HG03558 (cell line): ENCODE results near the gene SREBF2.

Experiments
- ATAC-seq: cut with Tn5 transposase; IDR thresholded peaks from one replicate; pipeline ENCODE4 v1.9.1; 2021; ENCODE audit warnings: moderate number of reproducible peaks; ENCODE audit not compliant: unreplicated experiment; ENCODE audit errors: extremely low read depth

Gene SREBF2

DNA sequence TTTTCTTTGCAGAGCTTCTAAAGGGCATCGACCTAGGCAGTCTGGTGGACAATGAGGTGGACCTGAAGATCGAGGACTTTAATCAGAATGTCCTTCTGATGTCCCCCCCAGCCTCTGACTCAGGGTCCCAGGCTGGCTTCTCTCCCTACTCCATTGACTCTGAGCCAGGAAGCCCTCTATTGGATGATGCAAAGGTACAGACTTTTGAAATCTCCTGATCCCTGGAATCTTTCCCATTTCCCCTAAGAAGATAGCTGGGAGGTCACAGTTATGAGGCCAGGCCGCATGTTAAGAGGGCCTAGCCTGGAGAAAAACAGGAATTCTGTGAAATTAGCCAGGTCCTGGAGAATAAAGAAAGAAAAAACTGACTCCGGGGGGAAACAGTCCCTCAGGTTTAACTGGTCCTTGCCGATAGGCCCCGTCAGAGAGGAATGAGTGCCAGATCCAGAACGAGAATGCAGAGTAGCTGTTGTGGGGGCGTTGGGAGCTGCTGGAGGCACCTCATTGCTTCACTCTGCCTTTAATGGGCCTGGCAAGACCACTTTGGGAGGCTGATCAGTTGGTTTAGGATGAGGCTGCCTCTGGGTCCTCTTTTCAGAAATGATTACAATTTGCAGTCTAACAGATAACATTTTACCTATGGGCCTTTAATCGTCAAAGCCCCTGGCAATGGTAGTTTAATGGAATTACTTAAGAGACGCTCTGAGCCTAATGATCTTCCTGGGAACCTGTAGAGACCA lies 42.8 kb downstream of the SREBF2 start:
- no peak for ATAC-seq

DNA sequence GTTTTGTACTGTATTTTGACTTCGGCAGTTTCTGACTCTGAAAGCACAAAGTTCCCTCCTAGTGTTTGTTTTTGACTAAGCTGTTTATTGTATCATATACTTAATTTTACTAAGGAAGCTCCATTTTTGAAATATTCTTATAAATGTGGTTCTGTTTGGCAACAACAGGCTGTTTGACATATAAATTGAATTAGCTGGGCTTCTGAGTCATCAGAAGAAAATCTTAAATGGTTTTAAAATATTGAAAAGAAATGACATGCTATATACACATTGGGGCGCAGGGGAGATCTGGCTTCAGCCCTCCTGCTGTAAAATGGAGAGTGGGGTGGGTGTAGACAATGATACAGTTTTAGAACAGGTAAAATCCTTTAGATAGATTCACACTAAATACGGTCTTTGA lies 43.4 kb downstream of the SREBF2 start:
- ATAC-seq, result no peak

DNA sequence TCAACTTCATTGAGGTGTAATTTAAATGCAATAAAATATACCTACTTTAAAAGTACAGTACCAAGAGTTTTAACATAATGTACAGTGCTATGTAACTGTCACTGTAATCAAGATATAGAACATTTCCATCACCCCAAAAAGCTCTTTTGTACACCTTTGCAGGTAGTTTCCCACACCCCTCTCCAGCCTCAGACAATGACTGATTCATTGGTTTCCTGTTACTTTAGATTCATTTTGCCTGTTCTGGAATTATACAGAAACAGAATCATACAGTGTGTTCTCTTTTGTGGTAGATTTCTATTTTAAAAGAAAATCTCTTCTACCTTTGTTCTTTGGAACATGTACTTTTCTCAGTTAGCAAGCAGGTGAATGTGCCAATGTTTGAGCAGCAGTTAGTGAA lies 43.8 kb downstream of the SREBF2 start:
- ATAC-seq, result no peak

DNA sequence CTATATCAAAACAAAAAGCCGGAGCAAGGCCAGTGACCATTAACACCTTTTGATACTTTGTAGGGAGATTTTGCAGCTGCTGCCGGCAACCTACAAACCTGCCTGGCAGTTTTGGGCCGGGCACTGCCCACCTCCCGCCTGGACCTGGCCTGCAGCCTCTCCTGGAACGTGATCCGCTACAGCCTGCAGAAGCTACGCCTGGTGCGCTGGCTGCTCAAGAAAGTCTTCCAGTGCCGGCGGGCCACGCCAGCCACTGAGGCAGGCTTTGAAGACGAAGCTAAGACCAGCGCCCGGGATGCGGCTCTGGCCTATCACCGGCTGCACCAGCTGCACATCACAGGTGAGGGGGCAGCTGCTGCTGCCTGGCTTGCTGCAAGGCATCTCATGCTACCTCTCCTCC lies 47.7 kb downstream of the SREBF2 start:
- no peak for ATAC-seq

DNA sequence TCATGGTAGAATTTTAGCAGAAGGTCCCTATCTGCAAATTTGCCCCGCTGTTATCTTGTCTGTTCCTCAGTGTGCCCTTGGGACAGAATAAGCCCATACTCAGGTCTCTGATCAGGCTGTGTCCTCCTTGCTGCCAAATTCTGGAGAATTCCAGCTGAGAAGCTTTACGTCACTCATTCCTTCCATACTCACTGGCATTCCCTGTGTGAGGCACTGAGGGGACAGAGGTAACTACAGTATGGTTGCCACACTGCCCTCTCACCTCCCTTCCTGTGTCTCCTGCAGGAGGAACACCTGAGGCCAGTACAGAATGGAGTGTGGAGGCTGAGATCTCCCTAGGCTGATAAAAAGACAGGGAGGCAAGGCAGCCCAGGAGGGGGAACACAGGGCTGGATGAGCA lies 50.5 kb downstream of the SREBF2 start:
- no peak for ATAC-seq

DNA sequence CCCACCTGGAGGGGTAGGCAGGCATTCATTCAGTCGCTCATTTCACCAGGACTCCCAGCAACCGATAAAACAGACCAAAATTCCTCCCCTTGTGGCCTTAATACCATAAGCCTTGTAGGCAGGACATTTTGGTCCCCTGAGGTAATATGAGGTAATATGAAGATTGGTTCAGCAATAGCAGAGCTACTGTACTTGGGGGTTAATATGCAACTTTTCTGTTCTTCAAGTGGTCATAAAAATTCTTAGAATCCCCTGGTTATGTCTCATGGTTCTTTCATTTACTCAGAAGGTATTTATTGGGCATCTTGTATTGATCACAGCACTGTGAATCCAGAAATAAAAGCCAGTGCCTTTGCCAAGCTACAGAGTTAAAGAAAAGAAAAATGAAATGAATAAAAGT lies 52.2 kb downstream of the SREBF2 start:
- ATAC-seq, result no peak

DNA sequence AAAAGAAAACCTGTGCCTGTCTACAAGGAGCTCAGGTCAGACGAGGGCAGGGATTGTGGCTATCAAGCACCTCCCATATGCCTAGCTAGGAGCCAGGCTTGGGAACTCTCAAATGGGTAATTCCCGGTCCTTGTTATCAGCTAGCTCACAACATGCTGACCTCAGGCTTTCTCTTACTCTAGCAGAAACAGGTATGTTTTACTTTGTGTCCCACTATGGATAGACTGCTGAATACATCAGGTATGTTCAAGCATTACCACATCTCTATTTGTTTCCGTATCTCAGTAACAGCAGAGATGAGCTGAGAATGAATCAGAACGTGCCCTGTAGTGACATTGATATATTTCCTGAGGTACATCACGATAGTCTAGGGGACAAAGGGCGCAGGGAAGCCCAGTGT lies 52.6 kb downstream of the SREBF2 start:
- ATAC-seq, result no peak

DNA sequence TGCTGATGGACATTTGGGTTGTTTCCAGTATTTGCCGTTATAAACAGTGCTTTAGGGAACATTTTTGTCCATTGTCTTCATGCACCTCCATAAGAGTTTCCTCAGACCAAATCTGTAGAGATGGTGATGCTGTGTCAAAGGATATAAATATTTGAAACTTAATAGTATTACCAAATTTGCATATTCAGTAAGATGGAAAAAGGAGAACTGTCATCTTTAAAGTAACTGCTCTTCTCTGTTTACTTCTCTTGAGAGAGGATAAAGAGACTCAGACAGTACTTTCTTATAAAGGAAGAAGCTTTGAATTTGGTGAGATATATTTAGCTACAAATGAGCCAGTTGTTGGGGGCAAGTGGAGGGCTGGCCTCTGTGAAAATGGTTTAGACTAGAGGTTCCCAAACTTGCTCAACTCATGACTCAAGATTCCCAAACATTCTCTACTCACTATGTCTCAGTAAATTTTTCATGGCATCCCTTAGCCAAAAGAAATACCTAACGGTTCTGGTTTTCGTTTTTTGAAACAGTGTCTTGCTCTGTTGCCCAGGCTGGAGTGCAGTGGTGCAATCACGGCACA lies 55.8 kb downstream of the SREBF2 start:
- no peak for ATAC-seq

DNA sequence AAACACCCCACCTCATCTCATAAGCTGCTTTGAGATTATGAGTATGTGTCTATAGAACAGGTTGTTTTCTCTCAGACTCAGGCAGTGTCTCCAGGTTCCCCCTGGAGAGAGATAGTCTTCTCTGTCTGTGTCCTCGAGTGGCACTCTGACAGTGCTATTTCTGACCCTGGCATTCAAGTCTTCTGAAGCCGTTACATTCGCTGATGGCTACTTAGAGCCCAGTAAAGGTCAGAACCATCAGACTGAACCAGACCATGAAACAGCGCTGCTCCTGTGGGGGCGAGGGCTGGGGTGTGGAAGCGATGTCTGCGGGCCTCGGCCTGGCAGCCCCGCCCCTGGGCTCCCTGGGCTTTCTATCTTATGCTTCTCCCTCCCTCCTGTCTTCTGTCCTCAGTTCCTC lies 58.5 kb downstream of the SREBF2 start:
- no peak for ATAC-seq

DNA sequence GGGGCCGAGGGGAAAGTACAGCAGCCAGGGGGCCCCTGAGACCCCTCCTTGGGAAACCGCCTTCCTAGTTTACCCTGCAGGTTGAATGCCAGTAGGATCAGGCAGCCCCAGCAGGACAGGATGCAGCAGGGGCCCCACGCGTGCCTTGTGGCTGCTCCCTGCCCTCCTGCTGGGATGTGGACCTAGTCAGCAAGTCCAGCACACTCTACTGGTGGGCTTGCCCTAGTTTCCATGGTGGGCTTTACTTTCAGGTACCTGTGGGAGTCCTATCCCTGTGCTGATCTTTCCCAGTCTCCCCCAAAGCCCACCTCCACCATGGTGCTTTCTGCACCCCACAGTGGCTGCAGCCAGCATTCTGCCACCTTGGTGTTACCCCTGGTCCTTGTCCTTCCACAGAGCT lies 59.8 kb downstream of the SREBF2 start:
- no peak for ATAC-seq

DNA sequence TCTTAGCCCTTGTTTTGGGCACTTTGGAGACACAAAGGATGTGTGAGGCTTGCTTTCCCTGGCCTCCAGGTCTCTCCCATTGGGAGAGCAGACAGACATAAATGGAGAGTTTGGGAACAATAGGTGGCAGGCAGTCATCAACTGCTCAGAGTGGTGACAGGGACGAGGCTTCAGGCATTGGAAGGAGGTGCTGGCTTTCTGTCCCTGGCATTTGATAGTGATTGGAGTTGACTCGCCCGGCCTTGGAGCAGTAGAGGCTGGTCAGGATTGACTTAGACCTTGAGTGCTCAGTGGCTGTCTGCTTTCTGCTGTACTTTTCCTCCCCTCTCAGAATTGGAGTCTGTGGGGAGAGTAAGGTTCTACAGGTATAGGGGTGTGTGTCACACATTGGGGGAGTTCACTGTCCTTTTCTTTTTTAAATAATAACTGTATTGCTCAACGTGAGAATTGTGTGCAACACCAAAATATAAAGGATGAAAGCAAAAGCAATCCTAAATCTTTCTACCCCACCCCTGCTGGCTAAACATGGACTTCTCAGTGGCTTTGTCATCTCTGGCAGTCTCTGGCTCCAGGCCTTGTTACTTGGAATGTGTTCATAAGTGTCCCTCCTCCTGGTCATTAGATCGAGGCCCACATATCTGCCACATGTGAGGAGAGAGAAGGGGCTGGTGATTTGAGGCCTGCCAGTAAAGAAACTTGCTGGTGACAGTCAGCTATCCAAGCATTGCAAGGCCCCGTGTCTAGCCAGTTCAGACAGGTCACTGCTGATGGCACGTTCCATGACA lies 60.9 kb downstream of the SREBF2 start:
- ATAC-seq, result no peak

DNA sequence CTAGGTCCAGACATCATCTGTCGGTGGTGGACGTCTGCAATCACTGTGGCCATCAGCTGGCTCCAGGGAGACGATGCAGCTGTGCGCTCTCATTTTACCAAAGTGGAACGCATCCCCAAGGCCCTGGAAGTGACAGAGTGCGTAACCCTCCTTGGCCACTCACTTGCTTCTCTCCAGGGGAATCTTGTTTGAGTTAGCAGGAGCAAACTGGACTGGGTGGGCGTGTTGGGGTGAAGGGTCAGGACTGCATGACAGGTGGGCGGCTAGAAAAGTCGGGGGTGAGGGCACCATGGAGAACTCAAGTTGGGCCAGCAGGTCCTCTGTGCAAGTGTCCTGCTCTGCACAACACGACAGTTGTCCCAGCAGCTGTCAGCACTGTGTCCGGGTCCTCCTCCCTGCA lies 65.7 kb downstream of the SREBF2 start:
- no peak for ATAC-seq

DNA sequence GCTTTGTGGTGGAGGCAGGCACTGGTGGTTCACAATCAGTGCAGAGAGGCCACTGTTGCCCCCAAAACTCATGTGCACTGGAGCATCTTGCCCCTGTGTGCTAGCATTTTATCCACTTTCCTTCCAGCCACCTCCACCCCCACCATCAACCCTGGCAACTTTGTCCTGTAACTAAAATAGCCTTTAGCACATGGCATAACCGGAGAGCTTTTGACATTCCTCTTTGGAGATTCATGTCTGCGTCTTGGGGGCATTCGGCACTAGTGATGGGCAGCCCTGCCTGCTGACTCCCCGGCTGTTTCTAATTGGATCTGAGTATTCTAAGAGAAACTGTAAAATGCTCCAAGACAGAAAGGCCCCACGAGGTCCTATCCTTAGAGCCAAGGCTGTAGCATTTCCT lies 66.2 kb downstream of the SREBF2 start:
- ATAC-seq, result no peak

DNA sequence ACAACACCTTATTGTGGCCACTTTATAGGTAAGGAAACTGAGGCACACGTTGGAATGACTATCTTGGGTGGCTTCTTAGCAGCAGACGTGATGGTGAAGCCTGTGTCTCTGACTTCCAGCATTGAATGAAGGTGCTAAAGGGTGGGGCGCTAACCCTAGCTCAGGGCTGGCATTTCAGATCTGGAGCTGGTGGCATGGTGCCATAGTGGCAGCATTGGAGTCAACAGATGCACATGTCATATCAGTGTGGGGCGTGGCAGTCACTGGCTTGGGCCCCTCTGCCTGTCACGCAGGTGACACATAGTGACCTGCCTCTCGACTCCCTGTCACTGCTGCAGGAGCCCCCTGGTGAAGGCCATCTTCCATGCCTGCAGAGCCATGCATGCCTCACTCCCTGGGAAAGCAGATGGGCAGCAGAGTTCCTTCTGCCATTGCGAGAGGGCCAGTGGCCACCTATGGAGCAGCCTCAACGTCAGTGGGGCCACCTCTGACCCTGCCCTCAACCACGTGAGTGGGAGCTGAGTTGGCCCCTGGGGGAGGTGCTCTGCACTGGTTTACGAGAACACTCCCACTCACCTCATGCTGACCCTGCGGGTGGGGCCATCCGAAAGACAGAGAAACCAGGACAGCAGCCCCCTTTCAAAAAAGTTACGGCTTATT lies 67.2 kb downstream of the SREBF2 start:
- no peak for ATAC-seq

DNA sequence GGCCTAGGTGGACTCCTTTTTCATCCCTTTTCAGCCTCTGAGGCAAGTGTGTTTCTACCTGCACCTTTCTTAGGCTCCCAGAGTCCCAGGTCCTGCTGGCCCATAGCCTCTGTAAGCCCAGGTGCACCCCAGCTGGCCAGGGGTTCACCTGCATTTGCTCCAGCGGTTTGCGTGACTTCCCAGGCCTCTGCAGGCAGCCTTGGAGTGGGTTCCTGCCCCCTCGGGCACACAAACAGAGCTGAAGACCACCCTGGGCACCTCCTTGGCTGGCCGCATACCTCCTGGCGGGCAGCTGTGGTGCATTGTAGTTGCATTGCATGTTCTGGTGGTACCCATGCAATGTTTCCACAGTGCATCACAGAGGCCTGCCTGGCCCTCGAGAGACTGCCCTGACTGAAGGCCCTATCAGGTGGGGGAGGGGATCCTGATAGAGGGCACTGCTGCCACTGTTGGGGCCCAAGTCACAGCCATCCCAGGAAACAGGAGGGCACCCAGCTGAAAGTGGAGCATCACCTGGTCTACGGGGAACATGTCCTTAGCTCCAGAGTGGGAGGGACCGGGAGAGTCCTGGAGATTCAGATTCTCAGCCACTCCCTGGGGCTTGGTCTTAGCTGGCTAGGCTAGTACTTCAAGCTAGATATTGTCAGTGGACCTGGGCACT lies 67.9 kb downstream of the SREBF2 start:
- ATAC-seq, result no peak

DNA sequence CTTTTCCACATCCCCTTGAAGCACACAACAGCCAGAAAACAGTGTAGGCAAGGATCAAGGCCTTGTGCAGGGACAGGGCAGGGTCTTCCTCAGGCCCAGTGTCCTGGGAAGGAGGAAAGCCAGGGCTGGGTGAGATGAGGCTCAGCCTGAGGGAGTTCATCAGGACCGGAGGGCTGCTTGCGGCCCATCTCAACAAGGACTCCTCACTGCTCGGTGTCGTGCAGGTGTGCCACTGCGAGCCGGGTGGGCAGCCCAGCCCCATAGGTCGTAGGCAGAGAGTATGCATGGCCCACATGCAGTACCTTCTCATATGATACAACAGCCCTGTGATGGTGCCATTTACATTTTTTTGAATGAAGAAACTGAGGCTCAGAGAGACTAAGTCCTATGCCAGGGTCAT lies 69.1 kb downstream of the SREBF2 start:
- no peak for ATAC-seq

DNA sequence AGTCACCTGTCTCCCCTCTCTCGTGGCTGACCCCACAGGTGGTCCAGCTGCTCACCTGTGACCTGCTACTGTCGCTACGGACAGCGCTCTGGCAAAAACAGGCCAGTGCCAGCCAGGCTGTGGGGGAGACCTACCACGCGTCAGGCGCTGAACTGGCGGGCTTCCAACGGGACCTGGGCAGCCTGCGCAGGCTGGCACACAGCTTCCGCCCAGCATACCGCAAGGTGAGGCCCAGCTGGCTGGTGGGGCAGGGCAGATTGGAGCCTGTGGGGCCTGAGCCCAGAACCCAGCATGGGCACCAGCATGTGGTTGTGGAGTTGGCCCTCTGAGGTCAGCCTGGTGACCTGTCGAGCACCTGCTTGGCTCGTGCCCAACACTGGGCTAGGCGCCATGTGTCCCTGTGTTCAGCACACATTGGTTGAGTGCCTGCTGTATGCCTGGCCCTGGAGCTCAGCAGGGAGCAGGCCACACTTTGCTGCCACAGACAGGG lies 70.1 kb downstream of the SREBF2 start:
- no peak for ATAC-seq

DNA sequence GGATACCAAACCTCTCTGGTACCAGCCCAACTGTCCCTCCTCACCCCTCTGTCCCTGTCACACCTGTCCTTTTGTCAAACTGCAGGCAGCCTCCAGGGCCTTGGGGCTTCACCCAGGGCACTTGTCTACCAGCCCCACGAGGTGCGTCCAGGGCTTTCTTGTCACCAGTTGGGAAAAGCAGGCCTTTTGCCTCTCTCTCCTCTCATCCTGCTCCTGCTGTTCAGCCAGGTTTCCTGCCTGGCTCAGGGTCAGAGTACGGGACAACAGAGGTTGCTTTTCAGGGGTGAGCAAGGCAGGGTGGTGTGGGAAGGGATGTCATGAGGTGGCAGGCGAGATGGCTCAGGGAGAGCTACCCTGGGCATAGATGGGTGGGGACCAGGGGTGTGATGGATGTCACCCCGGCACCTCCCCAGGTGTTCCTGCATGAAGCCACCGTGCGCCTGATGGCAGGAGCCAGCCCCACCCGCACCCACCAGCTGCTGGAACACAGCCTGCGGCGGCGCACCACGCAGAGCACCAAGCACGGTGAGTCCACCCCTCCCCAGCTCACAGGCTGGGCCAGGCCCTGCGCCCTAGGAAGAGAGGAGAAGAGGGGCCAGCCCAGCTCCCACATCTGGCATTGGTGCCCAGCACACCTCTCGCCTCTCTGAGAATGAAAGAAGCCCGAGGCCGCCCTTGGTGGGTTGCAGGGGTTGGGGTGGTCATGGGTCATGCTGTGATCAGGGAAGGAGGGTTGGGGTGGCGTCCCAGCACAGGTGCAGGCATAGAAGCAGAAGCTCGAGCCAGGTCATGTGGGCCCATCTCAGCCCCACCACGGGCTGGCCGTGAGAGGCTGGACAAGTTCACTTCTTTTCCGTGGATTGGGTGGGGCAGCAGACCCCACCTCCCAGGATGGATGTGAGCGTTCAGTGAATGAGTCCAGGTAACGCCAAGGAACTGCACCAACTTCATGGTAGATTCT lies 71.8 kb downstream of the SREBF2 start:
- no peak for ATAC-seq
